GM12878 (cell line): ENCODE results near the gene LRRK1. TPM values are rescaled to one million over a fixed set of nuclear protein-coding genes. Genes with fewer than 3 reads are reported as not detected.

Experiments
- ATAC-seq: fragments of 200-7000 bp; cut with Tn5 transposase; 3 replicates; pipeline ENCODE4 v1.9.1; 2020; ENCODE audit warnings: mild to moderate bottlenecking, moderate library complexity
- BruUV-seq: library from RNA; stranded (reverse); fragments of 400-500 nt; replicated peaks from 2 replicates; lab custom pipeline; 2021; lab: Mats Ljungman, UMichigan
- CTCF ChIA-PET: fragments of 300-600 bp; sonication (Branson Sonifier 250); formaldehyde crosslinking; extraction: SDS; loops from one replicate; lab custom pipeline; 2021; ENCODE audit warnings: inconsistent platforms; lab: Yijun Ruan, JAX
- POLR2A ChIA-PET: fragments of 350-600 bp; formaldehyde crosslinking; extraction: SDS; loops from one replicate; lab custom pipeline; 2021; ENCODE audit warnings: inconsistent platforms; lab: Charles Lee
- RAD21 ChIA-PET: fragments of 300-600 bp; sonication (Branson Sonifier 250); formaldehyde crosslinking; loops from one replicate; lab custom pipeline; 2023; ENCODE audit warnings: antibody characterized with exemption; ENCODE audit not compliant: unreplicated experiment; lab: Charles Lee
- SMC1A ChIA-PET: fragments of 300-600 bp; sonication (Branson Sonifier 250); formaldehyde crosslinking; loops from one replicate; lab custom pipeline; 2023; ENCODE audit not compliant: unreplicated experiment, uncharacterized antibody; lab: Charles Lee
- DNase-seq: peaks from one replicate; pipeline ENCODE4 v3.0.0-alpha.2; 2011; ENCODE audit warnings: low read depth, low spot score
- FAIRE-seq: peaks from 3 replicates; lab custom pipeline; 2011; peaks lifted over from hg19 to GRCh38; lab: Jason Lieb, UNC
- H2AFZ ChIP-seq: 2 replicates; pipeline ENCODE4 v1.6.0; 2011; ENCODE audit warnings: low read depth, low read length, control low read depth; ENCODE audit not compliant: control insufficient read depth
- H3K27ac ChIP-seq: 2 replicates; pipeline ENCODE4 v1.5.1; 2011; ENCODE audit warnings: control low read depth; ENCODE audit not compliant: control insufficient read depth, insufficient read depth
- H3K27me3 ChIP-seq, 2 experiments: replicated peaks in 1 of 2; 2 replicates each; pipeline versions ENCODE4 v1.6.0 to v1.6.1; 2011; ENCODE audit warnings: low read length in 1 of 2; ENCODE audit not compliant: control insufficient read depth in 2 of 2, insufficient read depth in 2 of 2
- H3K36me3 ChIP-seq, 2 experiments: 2 replicates each; pipeline ENCODE4 v1.5.1; 2011; ENCODE audit warnings: low read length in 1 of 2; ENCODE audit not compliant: control insufficient read depth in 2 of 2, insufficient read depth in 2 of 2
- H3K4me1 ChIP-seq: 2 replicates; pipeline ENCODE4 v1.6.1; 2011; ENCODE audit warnings: mild to moderate bottlenecking, low read length, moderate library complexity, mixed read lengths; ENCODE audit not compliant: control insufficient read depth, insufficient read depth
- H3K4me2 ChIP-seq: 2 replicates; pipeline ENCODE4 v1.6.0; 2011; ENCODE audit warnings: control low read depth; ENCODE audit not compliant: control insufficient read depth, insufficient read depth
- H3K4me3 ChIP-seq: fragments of 200-600 bp; sonication (generic); 2 replicates; pipeline ENCODE4 v1.5.1; 2016
- H3K79me2 ChIP-seq: 2 replicates; pipeline ENCODE4 v1.6.0; 2011; ENCODE audit warnings: low read length; ENCODE audit not compliant: control insufficient read depth, insufficient read depth
- H3K9ac ChIP-seq: 2 replicates; pipeline ENCODE4 v1.8.0; 2011; ENCODE audit warnings: low read length, control low read depth, mixed read lengths; ENCODE audit not compliant: control insufficient read depth, insufficient read depth
- H3K9me3 ChIP-seq: replicated peaks from 3 replicates; pipeline ENCODE4 v1.5.1; 2011; ENCODE audit warnings: mild to moderate bottlenecking, low read length; ENCODE audit not compliant: control insufficient read depth, insufficient read depth
- H4K20me1 ChIP-seq: 2 replicates; pipeline ENCODE4 v1.6.0; 2011; ENCODE audit not compliant: control insufficient read depth, insufficient read depth
- CHD2 ChIP-seq: IDR thresholded peaks from 2 replicates; pipeline ENCODE4 v1.6.1; 2011; ENCODE audit warnings: low read depth, low read length, improper control_type of control experiment, borderline replicate concordance
- CHD4 ChIP-seq: fragments of 200-600 bp; sonication (generic); IDR thresholded peaks from 2 replicates; pipeline ENCODE4 v1.6.1; 2016; ENCODE audit warnings: mild to moderate bottlenecking
- HCFC1 ChIP-seq: fragments of 150-350 bp; IDR thresholded peaks from 2 replicates; pipeline ENCODE4 v1.6.1; 2014; ENCODE audit warnings: low read length
- IKZF1 ChIP-seq: fragments of 450-650 bp; conservative IDR thresholded peaks from 2 replicates; pipeline ENCODE4 v1.6.1; 2017; ENCODE audit warnings: antibody characterized with exemption, mild to moderate bottlenecking
- NFXL1 ChIP-seq: fragments of 450-650 bp; IDR thresholded peaks from 2 replicates; pipeline ENCODE4 v1.6.1; 2017; ENCODE audit warnings: antibody characterized with exemption, mild to moderate bottlenecking, borderline replicate concordance
- NFYB ChIP-seq: IDR thresholded peaks from 2 replicates; pipeline ENCODE4 v1.6.1; 2011; ENCODE audit warnings: low read depth, mild to moderate bottlenecking, low read length, improper control_type of control experiment, moderate library complexity; ENCODE audit not compliant: insufficient read depth
- NR2C1 ChIP-seq: fragments of 450-650 bp; IDR thresholded peaks from 2 replicates; pipeline ENCODE4 v1.6.1; 2017; ENCODE audit warnings: antibody characterized with exemption, mild to moderate bottlenecking, moderate library complexity
- SKIL ChIP-seq: fragments of 450-650 bp; IDR thresholded peaks from 2 replicates; pipeline ENCODE4 v1.6.1; 2017; ENCODE audit warnings: mild to moderate bottlenecking, low read depth, inconsistent platforms; ENCODE audit not compliant: poor library complexity, severe bottlenecking
- SMAD5 ChIP-seq: IDR thresholded peaks from 2 replicates; pipeline ENCODE4 v1.6.1; 2016; ENCODE audit warnings: antibody characterized with exemption, low read depth
- STAT3 ChIP-seq: IDR thresholded peaks from 2 replicates; pipeline ENCODE4 v1.6.1; 2011; ENCODE audit warnings: low read depth, low read length, improper control_type of control experiment
- TCF12 ChIP-seq: IDR thresholded peaks from 2 replicates; pipeline ENCODE4 v1.6.1; 2011; ENCODE audit warnings: low read depth, mild to moderate bottlenecking, low read length
- WGBS: methylation state at CpG from one replicate; pipeline ENCODE4 v1.1.6; 2016; ENCODE audit warnings: low lambda C conversion rate; ENCODE audit not compliant: insufficient replicate concordance, insufficient coverage; ENCODE audit errors: missing lambda C conversion rate; 5-methylcytosine and 5-hydroxymethylcytosine counted together
- in situ Hi-C: fragments of 300-500 bp; cut with MboI; formaldehyde crosslinking; loops from 9 replicates; pipeline ENCODE4 v1.14.3; 2018; ENCODE audit warnings: mixed read lengths
- intact Hi-C: fragments of 100-400 bp; cut with micrococcal nuclease; formaldehyde crosslinking; loops from one replicate; pipeline ENCODE4 v1.14.2; 2022; ENCODE audit not compliant: unreplicated experiment
- polyA plus RNA-seq, 11 experiments: library from polyadenylated mRNA; depleted of rRNA in 4 of 11; unstranded in 6 of 11; stranded (reverse) in 5 of 11; fragments of >200 nt; fragmentation: Nextera tagmentation in 4 of 11; fragmentation: Illumina TruSeq in 1 of 11; extraction: Ambion mirVana in 4 of 11; extraction: Trizol in 1 of 11; gene quantifications; 1 replicate in 1 of 11; 2 replicates in 10 of 11; pipeline versions ENCODE4 v1.2.1 to v1.2.3, GENCODE V29; 2011 to 2016; ENCODE audit warnings: inconsistent platforms in 2 of 11, missing spikeins in 2 of 11, low read depth in 1 of 11
- total RNA-seq, 4 experiments: library from RNA; depleted of rRNA in 3 of 4; stranded (reverse); fragments of >200 nt in 3 of 4; fragmentation: Illumina TruSeq in 1 of 4; extraction: Trizol in 1 of 4; gene quantifications; 2 replicates each; pipeline versions ENCODE4 v1.2.1 to v1.2.3, GENCODE V29; 2013 to 2021
- TF ChIP-seq, protein P1 (sequence below): fragments of 450-650 bp; IDR thresholded peaks from 2 replicates; pipeline ENCODE4 v1.6.1; 2016; ENCODE audit warnings: mild to moderate bottlenecking
- TF ChIP-seq, protein P2 (sequence below): fragments of 450-650 bp; IDR thresholded peaks from 2 replicates; pipeline ENCODE4 v1.6.1; 2017; ENCODE audit warnings: mild to moderate bottlenecking, moderate library complexity
- TF ChIP-seq, protein P3 (sequence below): fragments of 450-650 bp; IDR thresholded peaks from 2 replicates; pipeline ENCODE4 v1.6.1; 2016; ENCODE audit warnings: mild to moderate bottlenecking, moderate library complexity, borderline replicate concordance

The LRRK1 gene
- total and polyA plus RNA-seq, 10 of the 15 experiments (the other 5 are each of a cell fraction or from before 2014, with no cell fraction given), result 2.2 to 58.3 (median 17.9) TPM

- intact Hi-C loops, result no loop called here
- TF ChIP-seq, protein P1, sequence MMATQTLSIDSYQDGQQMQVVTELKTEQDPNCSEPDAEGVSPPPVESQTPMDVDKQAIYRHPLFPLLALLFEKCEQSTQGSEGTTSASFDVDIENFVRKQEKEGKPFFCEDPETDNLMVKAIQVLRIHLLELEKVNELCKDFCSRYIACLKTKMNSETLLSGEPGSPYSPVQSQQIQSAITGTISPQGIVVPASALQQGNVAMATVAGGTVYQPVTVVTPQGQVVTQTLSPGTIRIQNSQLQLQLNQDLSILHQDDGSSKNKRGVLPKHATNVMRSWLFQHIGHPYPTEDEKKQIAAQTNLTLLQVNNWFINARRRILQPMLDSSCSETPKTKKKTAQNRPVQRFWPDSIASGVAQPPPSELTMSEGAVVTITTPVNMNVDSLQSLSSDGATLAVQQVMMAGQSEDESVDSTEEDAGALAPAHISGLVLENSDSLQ, result no peak
- TF ChIP-seq, protein P2, sequence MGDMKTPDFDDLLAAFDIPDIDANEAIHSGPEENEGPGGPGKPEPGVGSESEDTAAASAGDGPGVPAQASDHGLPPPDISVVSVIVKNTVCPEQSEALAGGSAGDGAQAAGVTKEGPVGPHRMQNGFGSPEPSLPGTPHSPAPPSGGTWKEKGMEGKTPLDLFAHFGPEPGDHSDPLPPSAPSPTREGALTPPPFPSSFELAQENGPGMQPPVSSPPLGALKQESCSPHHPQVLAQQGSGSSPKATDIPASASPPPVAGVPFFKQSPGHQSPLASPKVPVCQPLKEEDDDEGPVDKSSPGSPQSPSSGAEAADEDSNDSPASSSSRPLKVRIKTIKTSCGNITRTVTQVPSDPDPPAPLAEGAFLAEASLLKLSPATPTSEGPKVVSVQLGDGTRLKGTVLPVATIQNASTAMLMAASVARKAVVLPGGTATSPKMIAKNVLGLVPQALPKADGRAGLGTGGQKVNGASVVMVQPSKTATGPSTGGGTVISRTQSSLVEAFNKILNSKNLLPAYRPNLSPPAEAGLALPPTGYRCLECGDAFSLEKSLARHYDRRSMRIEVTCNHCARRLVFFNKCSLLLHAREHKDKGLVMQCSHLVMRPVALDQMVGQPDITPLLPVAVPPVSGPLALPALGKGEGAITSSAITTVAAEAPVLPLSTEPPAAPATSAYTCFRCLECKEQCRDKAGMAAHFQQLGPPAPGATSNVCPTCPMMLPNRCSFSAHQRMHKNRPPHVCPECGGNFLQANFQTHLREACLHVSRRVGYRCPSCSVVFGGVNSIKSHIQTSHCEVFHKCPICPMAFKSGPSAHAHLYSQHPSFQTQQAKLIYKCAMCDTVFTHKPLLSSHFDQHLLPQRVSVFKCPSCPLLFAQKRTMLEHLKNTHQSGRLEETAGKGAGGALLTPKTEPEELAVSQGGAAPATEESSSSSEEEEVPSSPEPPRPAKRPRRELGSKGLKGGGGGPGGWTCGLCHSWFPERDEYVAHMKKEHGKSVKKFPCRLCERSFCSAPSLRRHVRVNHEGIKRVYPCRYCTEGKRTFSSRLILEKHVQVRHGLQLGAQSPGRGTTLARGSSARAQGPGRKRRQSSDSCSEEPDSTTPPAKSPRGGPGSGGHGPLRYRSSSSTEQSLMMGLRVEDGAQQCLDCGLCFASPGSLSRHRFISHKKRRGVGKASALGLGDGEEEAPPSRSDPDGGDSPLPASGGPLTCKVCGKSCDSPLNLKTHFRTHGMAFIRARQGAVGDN, result no peak
- TF ChIP-seq TCF12, result no peak
- no peak for TF ChIP-seq SMAD5
- TF ChIP-seq CHD4, result no peak
- TF ChIP-seq IKZF1, result no peak
- TF ChIP-seq NFXL1, result no peak
- no peak for TF ChIP-seq SKIL
- no peak for TF ChIP-seq NR2C1
- no peak for TF ChIP-seq STAT3
- TF ChIP-seq, protein P3, sequence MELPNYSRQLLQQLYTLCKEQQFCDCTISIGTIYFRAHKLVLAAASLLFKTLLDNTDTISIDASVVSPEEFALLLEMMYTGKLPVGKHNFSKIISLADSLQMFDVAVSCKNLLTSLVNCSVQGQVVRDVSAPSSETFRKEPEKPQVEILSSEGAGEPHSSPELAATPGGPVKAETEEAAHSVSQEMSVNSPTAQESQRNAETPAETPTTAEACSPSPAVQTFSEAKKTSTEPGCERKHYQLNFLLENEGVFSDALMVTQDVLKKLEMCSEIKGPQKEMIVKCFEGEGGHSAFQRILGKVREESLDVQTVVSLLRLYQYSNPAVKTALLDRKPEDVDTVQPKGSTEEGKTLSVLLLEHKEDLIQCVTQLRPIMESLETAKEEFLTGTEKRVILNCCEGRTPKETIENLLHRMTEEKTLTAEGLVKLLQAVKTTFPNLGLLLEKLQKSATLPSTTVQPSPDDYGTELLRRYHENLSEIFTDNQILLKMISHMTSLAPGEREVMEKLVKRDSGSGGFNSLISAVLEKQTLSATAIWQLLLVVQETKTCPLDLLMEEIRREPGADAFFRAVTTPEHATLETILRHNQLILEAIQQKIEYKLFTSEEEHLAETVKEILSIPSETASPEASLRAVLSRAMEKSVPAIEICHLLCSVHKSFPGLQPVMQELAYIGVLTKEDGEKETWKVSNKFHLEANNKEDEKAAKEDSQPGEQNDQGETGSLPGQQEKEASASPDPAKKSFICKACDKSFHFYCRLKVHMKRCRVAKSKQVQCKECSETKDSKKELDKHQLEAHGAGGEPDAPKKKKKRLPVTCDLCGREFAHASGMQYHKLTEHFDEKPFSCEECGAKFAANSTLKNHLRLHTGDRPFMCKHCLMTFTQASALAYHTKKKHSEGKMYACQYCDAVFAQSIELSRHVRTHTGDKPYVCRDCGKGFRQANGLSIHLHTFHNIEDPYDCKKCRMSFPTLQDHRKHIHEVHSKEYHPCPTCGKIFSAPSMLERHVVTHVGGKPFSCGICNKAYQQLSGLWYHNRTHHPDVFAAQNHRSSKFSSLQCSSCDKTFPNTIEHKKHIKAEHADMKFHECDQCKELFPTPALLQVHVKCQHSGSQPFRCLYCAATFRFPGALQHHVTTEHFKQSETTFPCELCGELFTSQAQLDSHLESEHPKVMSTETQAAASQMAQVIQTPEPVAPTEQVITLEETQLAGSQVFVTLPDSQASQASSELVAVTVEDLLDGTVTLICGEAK, result no peak
- no peak for TF ChIP-seq HCFC1
- no peak for TF ChIP-seq NFYB
- no peak for TF ChIP-seq CHD2
Measured at GRCh38 chr15:101118116-101118515, 199.0 kb downstream of the LRRK1 start.

More at GRCh38 chr15:101118116-101118515, 199.0 kb downstream of the LRRK1 start:
- Histone ChIP-seq H3K36me3 (no peaks in the 10 kb centered on the region), H3K4me3 (no peak overlapping the region), H3K79me2 (no peaks in the 10 kb centered on the region), H3K27ac (no peak overlapping the region), H3K9ac (no peak overlapping the region), H4K20me1 (no peaks in the 10 kb centered on the region; the same call in 1 of the 2 replicates), H3K9me3 (no peaks in the 10 kb centered on the region), H3K4me2 (no peak overlapping the region), H3K4me1 (peaks cover 15% of the 10 kb centered on the region), H2AFZ (no peak overlapping the region), H3K27me3 (peaks cover 0 to 4% of the 10 kb centered on the region in 2 experiments; a peak in 1 of 4 replicates)
- in situ Hi-C loops, result no loop called here
- no peak for ATAC-seq
- ChIA-PET CTCF (interaction anchor here (5.1 kb wide), 1 partner anchor 138 kb away, joined by 60 read pairs; no protein-coding TSS in a partner anchor), SMC1A (no interaction called here), RAD21 (interaction anchor here (1.5 kb wide), 1 partner anchor 134 kb away, joined by 3 read pairs; no protein-coding TSS in a partner anchor), POLR2A (no interaction called here)
- no TSS peak for BruUV-seq
- FAIRE-seq, result no peak
- WGBS, result 91% methylated on average over 9 of the region's 9 CpGs
- no peak for DNase-seq
